ENCODE data around the gene PRICKLE2.

DNA sequence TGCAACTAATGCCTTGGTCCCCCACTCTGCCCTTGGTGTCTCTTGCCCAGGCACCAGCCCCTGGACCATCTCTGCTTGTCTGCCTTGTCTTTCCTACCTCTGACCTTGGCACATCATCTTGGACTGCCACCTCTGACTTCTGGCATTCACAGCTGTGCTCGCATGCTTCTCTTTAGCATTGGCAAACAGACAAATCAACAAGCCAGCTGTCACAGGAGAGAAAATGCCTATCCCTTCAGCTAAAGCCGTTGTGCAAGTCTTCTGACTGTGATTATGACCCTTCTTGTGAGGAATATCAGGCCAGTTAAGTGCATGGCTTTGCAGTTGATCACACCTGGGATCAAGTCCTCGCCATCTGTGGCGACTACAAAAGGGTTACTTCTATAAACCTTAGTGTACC is 84.6 kb downstream of the PRICKLE2 start:
- no peak for TF ChIP-seq POLR2A (IDR thresholded peaks at IDR 0.05; ENCODE audit: low read depth, low read length)
- no peak for TF ChIP-seq TAF1 (IDR thresholded peaks at IDR 0.05; ENCODE audit: low read depth, low read length)
- TF ChIP-seq PAX5 (IDR thresholded peaks at IDR 0.05; ENCODE audit: insufficient read depth, low read length, severe bottlenecking) = no peak
- TF ChIP-seq POLR2AphosphoS5 (IDR thresholded peaks at IDR 0.05; ENCODE audit: low read depth, low read length) = no peak
- no peak for TF ChIP-seq SPI1 (IDR thresholded peaks at IDR 0.05; ENCODE audit: low read depth, low read length)
- no peak for TF ChIP-seq POU2F2 (IDR thresholded peaks at IDR 0.05; ENCODE audit: low read depth, low read length)

Measured in GM12891 (cell line).